HG03060 (cell line): ENCODE measurements around the gene GGA2.
"Not testable (repeated sequence)": the region's sequence is repeated elsewhere in the genome, so short reads cannot be mapped to it uniquely, and the experiment has no call there.

Experiments
- ATAC-seq: cut with Tn5 transposase; IDR thresholded peaks from one replicate; pipeline ENCODE4 v1.9.1; 2021; ENCODE audit warnings: low read depth, moderate number of reproducible peaks; ENCODE audit not compliant: unreplicated experiment

The GGA2 gene

GRCh38 chr16:23510164-23510914 lies at the start of gene GGA2:
GGA2 (minus strand) TSS chr16:23510494; CDS start chr16:23510411, 83 bp downstream.
- ATAC-seq, result no peak

- no peak for ATAC-seq
Observed at GRCh38 chr16:23557779-23558702, 47.7 kb upstream of the GGA2 start.

GRCh38 chr16:23556881-23557778 lies 46.8 kb upstream of the GGA2 start, which contains the start of the genes EARS2 and UBFD1:
EARS2 (minus strand) TSS chr16:23557350; CDS start chr16:23557343, 7 bp downstream.
UBFD1 (plus strand) TSS chr16:23557727; CDS start chr16:23557743, 16 bp downstream.
- peak; percentile 80 for ATAC-seq

- no peak for ATAC-seq
Observed at GRCh38 chr16:23554536-23554935, 44.2 kb upstream of the GGA2 start.

- ATAC-seq, result no peak
Observed at GRCh38 chr16:23552161-23552560, 41.9 kb upstream of the GGA2 start.

GRCh38 chr16:23549938-23550337 lies 39.6 kb upstream of the GGA2 start:
- ATAC-seq, result no peak

- ATAC-seq, result no peak
Observed at GRCh38 chr16:23544436-23544835, 34.1 kb upstream of the GGA2 start.

GRCh38 chr16:23540817-23541178 lies 30.5 kb upstream of the GGA2 start:
- not testable (repeated sequence) for ATAC-seq

- no peak for ATAC-seq
Observed at GRCh38 chr16:23539984-23540816, 29.9 kb upstream of the GGA2 start.

- ATAC-seq, result no peak
Observed at GRCh38 chr16:23538919-23539278, 28.6 kb upstream of the GGA2 start.

GRCh38 chr16:23537390-23537789 lies 27.1 kb upstream of the GGA2 start:
- no peak for ATAC-seq

- no peak for ATAC-seq
Observed at GRCh38 chr16:23535901-23536300, 25.6 kb upstream of the GGA2 start.

- ATAC-seq, result no peak
Observed at GRCh38 chr16:23534868-23535860, 24.9 kb upstream of the GGA2 start.

GRCh38 chr16:23532448-23532847 lies 22.2 kb upstream of the GGA2 start:
- no peak for ATAC-seq

GRCh38 chr16:23530062-23530461 lies 19.8 kb upstream of the GGA2 start:
- ATAC-seq, result no peak

GRCh38 chr16:23528644-23529310 lies 18.5 kb upstream of the GGA2 start:
- ATAC-seq, result no peak

GRCh38 chr16:23527961-23528643 lies 17.8 kb upstream of the GGA2 start:
- ATAC-seq, result no peak
